ENCODE results near the gene BAZ1A. TPM values are rescaled to one million over a fixed set of nuclear protein-coding genes. Genes with fewer than 3 reads are reported as not detected.

BAZ1A gene
- total and polyA plus RNA-seq, 9 of the 15 experiments (the other 6 are each of a cell fraction or from before 2014, with no cell fraction given), result 22.0 to 71.2 (median 39.1) TPM

DNA sequence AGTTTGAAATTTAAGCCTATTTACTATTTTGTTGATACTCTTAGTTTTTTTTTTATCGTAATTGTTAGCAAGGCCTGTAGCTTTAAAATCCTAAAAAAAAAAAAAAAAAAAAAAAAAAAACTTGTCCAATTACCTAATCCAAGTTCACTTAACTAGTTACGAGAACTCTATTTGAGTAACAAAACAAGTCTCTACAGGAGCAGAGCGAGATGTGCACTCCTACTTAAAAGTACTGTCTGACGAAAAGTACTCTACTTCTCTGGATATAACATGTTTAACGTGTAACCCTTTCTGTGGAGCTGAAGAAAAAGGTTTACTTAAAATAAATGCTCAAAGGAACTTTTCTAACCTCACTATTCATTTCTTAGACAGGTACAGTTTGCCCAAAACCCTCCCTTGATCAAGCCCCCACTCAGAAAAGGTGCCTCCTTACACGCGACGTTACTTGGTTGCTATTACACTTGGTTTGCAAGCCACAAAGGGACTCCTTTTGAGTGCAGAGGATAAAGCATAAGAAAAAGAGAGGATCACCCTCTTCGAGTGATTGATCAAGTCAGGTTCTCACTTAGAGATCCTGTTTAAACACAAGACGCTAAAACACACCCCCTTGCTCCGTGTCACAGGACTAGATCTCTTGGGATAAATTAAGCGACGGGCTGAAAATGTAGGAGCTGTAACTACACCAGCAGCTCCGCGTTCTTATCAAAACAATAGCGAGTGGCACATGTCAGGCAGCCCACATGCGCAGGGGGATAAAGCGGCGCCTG, 2.2 kb downstream of the BAZ1A start (continued):
- TF ChIP-seq, protein P1, sequence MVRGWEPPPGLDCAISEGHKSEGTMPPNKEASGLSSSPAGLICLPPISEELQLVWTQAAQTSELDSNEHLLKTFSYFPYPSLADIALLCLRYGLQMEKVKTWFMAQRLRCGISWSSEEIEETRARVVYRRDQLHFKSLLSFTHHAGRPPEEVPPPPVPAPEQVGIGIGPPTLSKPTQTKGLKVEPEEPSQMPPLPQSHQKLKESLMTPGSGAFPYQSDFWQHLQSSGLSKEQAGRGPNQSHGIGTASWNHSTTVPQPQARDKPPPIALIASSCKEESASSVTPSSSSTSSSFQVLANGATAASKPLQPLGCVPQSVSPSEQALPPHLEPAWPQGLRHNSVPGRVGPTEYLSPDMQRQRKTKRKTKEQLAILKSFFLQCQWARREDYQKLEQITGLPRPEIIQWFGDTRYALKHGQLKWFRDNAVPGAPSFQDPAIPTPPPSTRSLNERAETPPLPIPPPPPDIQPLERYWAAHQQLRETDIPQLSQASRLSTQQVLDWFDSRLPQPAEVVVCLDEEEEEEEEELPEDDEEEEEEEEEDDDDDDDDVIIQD (CRISPR knock-in tag; IDR thresholded peaks at IDR 0.05), result no peak
- TF ChIP-seq, protein P2, sequence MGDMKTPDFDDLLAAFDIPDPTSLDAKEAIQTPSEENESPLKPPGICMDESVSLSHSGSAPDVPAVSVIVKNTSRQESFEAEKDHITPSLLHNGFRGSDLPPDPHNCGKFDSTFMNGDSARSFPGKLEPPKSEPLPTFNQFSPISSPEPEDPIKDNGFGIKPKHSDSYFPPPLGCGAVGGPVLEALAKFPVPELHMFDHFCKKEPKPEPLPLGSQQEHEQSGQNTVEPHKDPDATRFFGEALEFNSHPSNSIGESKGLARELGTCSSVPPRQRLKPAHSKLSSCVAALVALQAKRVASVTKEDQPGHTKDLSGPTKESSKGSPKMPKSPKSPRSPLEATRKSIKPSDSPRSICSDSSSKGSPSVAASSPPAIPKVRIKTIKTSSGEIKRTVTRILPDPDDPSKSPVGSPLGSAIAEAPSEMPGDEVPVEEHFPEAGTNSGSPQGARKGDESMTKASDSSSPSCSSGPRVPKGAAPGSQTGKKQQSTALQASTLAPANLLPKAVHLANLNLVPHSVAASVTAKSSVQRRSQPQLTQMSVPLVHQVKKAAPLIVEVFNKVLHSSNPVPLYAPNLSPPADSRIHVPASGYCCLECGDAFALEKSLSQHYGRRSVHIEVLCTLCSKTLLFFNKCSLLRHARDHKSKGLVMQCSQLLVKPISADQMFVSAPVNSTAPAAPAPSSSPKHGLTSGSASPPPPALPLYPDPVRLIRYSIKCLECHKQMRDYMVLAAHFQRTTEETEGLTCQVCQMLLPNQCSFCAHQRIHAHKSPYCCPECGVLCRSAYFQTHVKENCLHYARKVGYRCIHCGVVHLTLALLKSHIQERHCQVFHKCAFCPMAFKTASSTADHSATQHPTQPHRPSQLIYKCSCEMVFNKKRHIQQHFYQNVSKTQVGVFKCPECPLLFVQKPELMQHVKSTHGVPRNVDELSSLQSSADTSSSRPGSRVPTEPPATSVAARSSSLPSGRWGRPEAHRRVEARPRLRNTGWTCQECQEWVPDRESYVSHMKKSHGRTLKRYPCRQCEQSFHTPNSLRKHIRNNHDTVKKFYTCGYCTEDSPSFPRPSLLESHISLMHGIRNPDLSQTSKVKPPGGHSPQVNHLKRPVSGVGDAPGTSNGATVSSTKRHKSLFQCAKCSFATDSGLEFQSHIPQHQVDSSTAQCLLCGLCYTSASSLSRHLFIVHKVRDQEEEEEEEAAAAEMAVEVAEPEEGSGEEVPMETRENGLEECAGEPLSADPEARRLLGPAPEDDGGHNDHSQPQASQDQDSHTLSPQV (IDR thresholded peaks at IDR 0.05), result no peak
- no peak for TF ChIP-seq CBFB (CRISPR knock-in tag; IDR thresholded peaks at IDR 0.05)
- TF ChIP-seq NR4A1 (CRISPR knock-in tag; IDR thresholded peaks at IDR 0.05), result no peak
- TF ChIP-seq NR4A1 (tag; IDR thresholded peaks at IDR 0.05), result no peak
- no peak for TF ChIP-seq RBM17 (IDR thresholded peaks at IDR 0.05; ENCODE audit: borderline replicate concordance, low read depth, low read length)
- TF ChIP-seq, protein P3, sequence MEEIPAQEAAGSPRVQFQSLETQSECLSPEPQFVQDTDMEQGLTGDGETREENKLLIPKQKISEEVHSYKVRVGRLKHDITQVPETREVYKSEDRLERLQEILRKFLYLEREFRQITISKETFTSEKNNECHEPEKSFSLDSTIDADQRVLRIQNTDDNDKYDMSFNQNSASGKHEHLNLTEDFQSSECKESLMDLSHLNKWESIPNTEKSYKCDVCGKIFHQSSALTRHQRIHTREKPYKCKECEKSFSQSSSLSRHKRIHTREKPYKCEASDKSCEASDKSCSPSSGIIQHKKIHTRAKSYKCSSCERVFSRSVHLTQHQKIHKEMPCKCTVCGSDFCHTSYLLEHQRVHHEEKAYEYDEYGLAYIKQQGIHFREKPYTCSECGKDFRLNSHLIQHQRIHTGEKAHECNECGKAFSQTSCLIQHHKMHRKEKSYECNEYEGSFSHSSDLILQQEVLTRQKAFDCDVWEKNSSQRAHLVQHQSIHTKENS (CRISPR knock-in tag; IDR thresholded peaks at IDR 0.05), result no peak
- TF ChIP-seq LEF1 (IDR thresholded peaks at IDR 0.05), result 0 out of 2 replicates have a peak, but pooled peaks have one; percentile 38
- no peak for TF ChIP-seq ELF4 (CRISPR knock-in tag; IDR thresholded peaks at IDR 0.05)
- no peak for TF ChIP-seq ATF1 (CRISPR knock-in tag; IDR thresholded peaks at IDR 0.05)
- no peak for TF ChIP-seq ATF1 (tag; IDR thresholded peaks at IDR 0.05)
- no peak for TF ChIP-seq ZNF24 (IDR thresholded peaks at IDR 0.05)
- TF ChIP-seq TGIF2 (CRISPR knock-in tag; IDR thresholded peaks at IDR 0.05), result no peak
- TF ChIP-seq MAFF (IDR thresholded peaks at IDR 0.05; ENCODE audit: low read length), result no peak
- TF ChIP-seq MYNN (IDR thresholded peaks at IDR 0.05), result no peak
- no peak for TF ChIP-seq MYNN (CRISPR knock-in tag; IDR thresholded peaks at IDR 0.05)
- no peak for TF ChIP-seq SMAD1 (IDR thresholded peaks at IDR 0.05; ENCODE audit: low read depth, low read length, partially characterized antibody)
- TF ChIP-seq, protein P4, sequence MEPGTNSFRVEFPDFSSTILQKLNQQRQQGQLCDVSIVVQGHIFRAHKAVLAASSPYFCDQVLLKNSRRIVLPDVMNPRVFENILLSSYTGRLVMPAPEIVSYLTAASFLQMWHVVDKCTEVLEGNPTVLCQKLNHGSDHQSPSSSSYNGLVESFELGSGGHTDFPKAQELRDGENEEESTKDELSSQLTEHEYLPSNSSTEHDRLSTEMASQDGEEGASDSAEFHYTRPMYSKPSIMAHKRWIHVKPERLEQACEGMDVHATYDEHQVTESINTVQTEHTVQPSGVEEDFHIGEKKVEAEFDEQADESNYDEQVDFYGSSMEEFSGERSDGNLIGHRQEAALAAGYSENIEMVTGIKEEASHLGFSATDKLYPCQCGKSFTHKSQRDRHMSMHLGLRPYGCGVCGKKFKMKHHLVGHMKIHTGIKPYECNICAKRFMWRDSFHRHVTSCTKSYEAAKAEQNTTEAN (CRISPR knock-in tag; IDR thresholded peaks at IDR 0.05), result no peak
- TF ChIP-seq CBX8 (IDR thresholded peaks at IDR 0.05; ENCODE audit: borderline replicate concordance, extremely low read depth, low read depth, low read length, poor library complexity, severe bottlenecking), result no peak
- peak; percentile 55; the same call in 1 of the 2 replicates for TF ChIP-seq MXI1 (IDR thresholded peaks at IDR 0.05; ENCODE audit: low read depth, low read length)
- peak; percentile 70 for TF ChIP-seq RNF2 (IDR thresholded peaks at IDR 0.05)
- no peak for TF ChIP-seq NFE2L1 (tag; IDR thresholded peaks at IDR 0.05; ENCODE audit: borderline replicate concordance, low read depth)
